ENCODE results near the gene USP34.
"Not testable (repeated sequence)": the region's sequence is repeated elsewhere in the genome, so short reads cannot be mapped to it uniquely, and the experiment has no call there.

The USP34 gene, protein sequence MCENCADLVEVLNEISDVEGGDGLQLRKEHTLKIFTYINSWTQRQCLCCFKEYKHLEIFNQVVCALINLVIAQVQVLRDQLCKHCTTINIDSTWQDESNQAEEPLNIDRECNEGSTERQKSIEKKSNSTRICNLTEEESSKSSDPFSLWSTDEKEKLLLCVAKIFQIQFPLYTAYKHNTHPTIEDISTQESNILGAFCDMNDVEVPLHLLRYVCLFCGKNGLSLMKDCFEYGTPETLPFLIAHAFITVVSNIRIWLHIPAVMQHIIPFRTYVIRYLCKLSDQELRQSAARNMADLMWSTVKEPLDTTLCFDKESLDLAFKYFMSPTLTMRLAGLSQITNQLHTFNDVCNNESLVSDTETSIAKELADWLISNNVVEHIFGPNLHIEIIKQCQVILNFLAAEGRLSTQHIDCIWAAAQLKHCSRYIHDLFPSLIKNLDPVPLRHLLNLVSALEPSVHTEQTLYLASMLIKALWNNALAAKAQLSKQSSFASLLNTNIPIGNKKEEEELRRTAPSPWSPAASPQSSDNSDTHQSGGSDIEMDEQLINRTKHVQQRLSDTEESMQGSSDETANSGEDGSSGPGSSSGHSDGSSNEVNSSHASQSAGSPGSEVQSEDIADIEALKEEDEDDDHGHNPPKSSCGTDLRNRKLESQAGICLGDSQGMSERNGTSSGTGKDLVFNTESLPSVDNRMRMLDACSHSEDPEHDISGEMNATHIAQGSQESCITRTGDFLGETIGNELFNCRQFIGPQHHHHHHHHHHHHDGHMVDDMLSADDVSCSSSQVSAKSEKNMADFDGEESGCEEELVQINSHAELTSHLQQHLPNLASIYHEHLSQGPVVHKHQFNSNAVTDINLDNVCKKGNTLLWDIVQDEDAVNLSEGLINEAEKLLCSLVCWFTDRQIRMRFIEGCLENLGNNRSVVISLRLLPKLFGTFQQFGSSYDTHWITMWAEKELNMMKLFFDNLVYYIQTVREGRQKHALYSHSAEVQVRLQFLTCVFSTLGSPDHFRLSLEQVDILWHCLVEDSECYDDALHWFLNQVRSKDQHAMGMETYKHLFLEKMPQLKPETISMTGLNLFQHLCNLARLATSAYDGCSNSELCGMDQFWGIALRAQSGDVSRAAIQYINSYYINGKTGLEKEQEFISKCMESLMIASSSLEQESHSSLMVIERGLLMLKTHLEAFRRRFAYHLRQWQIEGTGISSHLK (N-terminal part only)

DNA sequence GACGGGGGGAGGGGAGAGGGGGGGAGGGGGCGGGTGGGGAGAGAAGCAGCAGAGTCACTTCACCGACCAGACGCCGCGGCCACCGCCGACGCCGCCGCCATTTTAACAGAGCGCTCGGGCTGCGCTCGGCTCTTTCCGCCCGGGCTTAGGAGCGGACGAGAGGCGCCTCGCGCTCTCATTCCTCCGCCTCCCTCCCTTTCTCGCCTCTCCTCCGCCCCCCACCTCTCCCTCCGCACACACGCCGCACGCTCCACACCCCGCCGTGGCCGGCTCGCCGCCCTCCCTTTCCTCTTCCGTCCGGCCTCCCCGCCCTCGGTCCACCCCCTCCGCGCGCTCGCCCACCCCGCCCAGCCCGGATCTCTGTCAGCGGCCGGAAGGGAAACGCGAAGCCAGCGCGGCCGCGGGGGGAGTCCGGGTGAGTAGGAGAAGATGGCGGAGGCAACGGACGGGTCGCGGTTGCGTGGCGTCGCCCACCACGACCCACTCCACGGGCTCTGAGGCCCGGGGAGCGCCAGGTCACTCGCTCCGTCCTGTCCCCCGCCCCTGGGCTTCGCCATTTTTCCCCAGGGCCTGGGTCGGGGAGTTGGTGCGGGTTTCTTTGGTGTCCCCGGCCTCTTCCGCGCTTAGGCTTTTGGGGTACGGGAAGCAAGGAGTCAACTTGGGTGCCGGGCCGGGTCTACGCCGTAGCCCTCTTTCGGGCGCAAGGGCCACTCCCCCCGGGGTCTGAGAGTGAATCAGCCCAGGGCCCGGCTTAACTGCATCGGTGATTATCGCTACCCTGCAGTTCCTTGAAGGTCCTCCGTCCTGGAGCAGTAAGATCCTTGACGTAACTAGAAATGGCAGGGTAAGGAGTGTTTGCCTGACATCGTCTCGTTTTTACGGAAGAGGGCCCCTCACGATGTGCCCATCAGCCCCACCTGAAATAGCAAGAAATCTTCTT, at the start of gene USP34:
USP34 (minus strand) TSS at position 123 of the 940 bp plus-strand sequence. CDS start 395 bp downstream, outside the sequence.
- peak; percentile 95 for DNase-seq (ENCODE audit: low read depth)

DNA sequence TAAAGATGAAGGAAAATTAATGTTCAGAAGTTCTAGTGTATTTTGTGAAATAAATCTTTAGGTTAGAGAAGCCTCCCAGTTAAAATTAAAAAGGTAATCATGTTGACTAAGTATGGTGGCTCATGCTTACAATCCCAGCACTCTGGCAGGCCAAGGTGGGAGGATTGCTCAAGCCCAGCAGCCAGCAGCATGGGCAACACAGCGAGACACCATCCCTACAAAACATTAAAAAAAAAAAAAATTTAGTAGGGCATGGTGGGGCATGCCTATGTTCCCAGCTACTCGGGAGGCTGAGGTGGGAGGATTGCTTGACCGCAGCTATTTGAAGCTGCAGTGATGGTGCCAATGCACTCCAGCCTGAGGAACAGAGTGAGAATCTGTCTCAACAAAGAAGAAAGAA, 49.4 kb upstream of the USP34 start:
- no peak for DNase-seq (ENCODE audit: low read depth)

DNA sequence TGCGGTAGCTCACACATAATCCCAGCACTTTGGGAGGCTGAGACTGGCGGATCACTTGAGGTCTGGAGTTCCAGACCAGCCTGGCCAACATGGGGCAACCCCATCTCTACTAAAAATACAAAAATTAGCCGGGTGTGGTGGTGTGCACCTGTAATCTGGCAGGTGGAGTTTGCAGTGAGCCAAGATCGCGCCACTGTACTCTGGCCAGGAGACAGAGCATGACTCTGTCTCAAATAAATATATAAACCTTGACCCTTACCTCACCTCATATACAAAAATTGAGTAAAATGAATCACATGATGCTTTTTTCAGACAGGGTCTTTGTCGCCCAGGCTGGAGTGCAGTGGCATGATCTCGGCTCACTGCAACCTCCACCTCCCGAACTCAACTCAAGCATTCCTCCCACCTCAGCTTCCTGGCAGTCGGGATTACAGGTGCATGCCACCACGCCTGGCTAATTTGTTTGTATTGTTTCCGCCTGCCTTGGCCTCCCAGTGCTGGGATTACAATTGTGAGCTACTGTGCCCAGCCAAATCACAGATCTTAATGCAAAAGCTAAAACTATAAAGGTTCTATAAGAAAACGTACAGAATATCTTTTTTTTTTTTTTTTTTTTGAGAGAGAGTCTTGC, 42.0 kb upstream of the USP34 start:
- no peak for DNase-seq (ENCODE audit: low read depth)

DNA sequence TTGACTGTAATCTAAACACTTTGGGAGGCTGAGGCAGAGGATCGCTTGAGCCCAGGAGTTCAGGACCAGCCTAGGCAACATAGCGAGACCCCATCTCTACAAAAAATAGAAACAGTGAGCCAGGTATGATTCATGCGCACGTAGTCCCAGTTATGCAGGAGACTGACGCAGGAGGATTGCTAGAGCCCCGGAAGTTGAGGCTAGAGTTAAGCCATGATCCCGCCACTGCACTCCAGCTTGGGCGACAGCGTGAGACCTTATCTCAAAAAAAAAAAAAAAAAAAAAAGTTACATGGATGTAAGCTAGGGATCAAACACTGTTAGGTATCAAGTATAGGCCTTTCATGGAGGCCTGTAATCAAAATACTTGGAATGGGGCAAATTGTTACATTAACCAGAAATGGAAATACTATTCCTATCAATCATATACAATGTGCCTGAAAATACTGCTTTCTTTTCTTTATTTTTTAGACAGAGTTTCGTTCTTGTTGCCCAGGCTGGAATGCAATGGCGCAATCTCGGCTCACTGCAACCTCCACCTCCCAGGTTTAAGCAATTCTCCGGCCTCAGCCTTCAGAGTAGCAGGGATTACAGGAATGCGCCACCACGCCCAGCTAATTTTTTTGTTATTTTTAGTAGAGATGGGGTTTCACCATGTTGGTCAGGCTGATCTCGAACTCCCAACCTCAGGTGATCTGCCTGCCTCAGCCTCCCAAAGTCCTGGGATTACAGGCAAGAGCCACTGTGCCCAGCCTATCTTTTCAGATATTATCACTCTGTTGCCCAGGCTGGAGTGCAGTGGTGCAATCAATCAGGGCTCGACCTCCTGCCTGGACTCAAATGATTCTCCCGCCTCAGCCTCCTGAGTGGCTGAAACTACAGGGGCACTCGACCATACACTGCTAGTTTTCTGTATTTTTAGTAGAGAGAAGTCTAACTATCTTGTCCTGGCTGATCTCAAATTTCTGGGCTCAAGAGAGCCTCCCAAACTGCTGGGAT, 40.1 kb upstream of the USP34 start:
- DNase-seq (ENCODE audit: low read depth): no peak

DNA sequence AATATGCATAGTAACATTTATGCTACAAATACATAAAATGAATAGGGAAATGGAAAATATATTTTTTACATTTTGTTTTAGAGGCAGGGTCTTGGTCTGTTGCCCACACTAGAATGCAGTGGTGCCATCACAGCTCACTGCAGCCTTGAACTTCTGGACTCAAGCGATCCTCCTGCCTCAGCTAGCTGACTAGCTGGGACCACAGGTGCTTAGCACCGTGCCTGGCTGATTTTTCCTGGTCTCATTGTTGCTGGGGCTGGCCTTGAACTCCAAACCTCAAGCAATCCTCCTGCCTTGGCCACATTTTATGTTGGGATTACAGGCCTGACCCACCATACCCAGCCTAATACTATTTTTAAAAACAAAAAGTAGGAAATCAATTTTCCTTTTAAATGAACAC, 34.1 kb upstream of the USP34 start:
- no peak for DNase-seq (ENCODE audit: low read depth)

DNA sequence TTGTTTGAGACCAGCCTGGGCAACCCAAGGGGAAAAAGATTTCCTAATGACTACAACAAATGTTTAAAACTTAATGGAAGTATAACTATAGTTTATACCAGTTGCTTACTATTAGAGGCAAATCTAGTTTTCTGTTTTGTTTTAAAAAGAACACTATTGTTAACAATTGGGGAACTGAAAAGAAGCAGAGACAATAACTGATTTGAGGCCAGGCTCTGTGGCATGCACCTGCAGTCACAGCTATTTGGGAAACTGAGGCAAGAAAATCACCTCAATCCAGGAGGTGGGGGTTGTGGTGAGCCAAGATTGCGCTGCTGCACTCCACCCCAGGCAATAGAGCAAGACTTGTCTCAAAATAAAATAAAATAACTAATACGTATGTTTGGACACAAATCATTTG, 28.2 kb upstream of the USP34 start:
- DNase-seq (ENCODE audit: low read depth): no peak

DNA sequence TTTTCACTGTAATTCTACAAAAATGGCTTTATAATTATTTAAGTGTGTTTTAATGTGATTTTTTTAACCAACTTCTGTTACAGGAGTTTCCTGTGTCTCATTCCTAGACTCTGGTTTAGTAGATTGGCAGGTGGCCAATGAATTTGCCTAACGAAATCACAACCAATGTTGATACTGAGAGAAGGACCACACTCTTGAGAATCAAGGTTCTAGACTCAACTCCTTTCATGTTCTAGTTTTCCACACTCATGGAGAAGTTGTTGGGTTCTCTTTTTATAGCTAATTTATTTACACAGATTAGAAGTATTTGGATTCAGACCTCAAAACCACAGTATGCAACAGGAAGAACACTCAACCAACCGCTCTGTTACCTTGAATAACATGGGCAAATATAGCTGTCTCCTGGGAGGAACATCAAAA, 22.6 kb upstream of the USP34 start:
- peak; percentile 25 for DNase-seq (ENCODE audit: low read depth)

DNA sequence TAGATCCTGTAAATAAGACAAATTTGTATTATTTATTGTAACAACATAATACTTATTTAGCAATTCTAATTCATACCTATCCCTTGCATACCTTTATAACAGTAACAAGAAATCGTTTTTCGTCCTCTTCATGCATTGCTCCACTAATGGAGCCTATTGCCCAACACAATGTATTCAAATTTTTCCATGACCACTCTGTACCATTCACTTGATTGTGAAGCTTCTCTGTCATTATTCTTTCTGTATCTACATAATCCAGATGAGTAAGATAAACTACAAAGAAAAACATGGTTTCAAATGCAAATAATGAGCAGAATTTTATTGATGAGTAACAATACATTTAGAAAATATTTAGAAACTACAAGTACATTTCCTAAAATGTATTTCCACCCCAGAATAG, 21.6 kb upstream of the USP34 start:
- no peak for DNase-seq (ENCODE audit: low read depth)

DNA sequence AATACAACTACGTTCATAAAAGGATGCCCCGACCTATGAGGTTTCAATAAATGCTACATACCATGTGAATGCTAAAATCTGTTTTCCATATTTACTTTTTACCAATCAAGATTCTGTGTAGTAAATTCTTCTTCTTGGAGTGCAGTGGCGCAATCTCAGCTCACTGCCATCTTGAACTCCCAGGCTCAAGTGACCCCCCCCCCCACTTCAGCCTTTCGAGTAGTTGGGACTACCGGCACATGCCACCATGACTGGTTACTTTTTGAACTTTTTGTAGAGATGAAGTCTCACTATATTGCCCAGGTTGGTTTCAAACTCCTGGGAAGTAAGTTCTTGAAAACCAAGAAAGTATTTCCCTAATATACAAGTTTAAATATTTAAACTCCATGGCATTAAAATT, 14.4 kb upstream of the USP34 start:
- no peak for DNase-seq (ENCODE audit: low read depth)

DNA sequence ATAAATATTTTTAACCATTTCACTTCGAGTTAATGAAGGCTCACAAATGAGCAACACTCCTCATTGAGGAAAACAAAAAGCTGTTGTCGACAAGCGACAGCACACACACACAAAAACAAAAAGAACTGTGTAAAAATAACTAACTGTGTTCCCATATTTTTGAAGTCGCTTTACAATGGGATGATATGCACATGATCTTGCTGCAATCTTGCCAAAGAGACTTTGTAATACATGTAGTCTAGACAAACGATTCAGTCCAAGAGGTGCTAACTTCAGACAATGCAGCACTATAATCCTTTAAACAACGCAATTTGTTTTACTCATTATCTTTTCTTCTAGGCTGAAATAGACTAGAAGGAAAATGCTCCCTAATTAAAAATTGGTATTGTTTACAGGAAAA, 7.2 kb upstream of the USP34 start:
- DNase-seq (ENCODE audit: low read depth): no peak

DNA sequence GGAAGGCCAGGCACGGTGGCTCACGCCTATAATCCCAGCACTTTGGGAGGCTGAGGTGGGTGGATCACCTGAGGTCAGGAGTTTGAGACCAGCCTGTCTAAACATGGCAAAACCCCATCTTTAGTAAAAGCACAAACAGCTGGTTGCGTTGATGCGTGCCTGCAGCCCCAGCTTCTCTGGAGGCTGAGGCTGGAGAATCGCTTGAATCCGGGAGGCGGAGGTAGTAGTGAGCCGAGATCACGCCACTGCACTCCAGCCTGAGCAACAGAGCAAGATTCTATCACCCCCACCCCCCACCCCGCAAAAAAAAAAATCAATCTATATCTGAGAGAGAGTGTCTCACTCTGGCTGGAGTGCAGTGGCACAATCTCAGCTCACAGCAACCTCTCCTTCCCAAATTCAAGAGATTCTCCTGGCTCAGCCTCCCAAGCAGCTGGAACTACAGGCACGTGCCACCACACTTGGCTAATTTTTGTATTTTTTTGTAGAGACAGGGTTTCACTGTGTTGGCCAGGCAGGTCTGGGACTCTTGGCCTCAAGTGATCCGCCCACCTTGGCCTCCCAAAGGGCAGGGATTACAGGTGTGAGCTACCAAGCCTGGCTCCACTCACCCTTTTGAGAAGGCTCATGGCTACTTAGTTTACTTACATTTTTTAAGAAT, 6.2 kb upstream of the USP34 start:
- DNase-seq (ENCODE audit: low read depth): not testable (repeated sequence)

DNA sequence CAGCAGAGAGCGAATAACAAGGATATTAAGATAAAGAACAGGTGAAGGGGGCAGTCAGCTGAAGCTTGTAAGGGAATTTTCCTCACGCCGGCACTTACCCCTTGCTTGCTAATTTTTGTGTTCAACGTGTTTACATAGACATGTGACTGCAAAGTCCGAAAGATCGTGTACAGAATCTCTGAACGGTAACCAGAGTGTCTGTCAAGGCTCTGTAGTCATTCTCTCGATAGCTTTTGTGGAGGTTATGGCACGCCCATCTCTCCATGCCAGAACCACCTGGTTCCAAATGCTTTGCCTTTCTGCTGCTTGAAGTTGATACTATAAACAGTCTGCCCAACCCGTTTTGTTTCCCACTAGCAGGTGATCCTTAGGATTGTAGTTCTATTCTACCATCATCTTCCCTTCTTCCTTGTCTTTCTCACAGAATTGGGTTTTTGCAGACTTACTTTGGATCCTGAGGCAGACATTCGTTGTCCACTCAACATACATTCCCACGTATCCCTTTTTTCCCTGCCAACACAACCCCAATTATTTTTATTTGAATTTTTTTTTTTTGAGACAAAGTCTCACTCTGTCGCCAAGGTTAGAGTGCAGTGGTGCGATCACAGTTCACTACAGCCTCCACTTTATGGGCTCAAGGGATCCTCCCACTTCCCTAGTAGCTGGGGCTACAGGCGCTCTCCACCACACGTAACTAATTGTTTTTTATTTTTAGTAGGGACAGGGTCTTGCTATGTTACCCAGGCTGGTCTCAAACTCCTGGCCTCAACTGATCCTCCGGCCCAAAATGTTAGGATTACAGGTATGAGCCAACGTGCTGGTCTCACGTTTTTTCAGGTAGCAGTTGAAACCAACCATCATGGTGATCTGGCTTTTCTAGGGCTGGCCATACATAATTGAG, 1.3 kb upstream of the USP34 start:
- peak; percentile 52 for DNase-seq (ENCODE audit: low read depth)

DNA sequence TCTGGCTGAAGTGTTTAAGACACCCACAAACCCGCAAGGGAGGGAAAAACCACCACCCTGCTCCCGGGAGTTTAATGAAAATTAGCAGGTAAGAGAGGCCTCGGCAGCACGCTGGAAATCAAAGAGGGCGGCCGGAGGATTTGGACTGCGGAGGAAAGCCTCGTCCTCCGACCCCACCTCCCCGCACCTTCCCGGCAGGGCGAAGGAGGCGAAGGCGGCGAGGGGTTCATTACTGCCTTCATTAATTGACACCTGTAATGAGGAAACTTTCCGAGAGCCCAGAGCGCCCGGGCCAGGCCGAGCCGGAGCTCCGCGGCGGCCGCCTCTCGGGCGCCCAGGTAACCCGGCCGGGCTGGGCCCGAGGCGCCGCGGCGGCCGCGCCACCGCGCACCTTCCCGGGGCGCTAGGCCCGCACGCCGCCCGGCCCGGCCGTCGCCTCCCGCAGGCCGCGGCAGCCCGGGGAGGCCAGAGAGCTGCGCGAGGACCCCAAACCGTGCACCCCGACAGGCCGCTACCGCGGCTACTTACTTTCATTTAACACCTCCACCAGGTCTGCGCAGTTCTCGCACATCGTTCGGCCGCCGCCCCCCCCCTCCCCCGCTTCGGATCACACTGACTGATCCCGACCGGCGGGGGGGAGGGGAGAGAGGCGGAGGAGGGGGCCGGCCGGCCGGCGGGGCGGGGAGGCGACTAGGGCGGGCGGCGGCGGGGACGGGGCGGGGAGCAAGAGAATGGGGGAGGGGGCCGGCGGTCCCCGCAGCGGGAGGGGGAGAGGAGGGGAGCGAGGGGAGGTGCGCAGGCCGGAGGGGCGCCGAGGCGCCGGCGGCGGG, 550 bp downstream of the USP34 start:
- DNase-seq (ENCODE audit: low read depth): peak; percentile 83

DNA sequence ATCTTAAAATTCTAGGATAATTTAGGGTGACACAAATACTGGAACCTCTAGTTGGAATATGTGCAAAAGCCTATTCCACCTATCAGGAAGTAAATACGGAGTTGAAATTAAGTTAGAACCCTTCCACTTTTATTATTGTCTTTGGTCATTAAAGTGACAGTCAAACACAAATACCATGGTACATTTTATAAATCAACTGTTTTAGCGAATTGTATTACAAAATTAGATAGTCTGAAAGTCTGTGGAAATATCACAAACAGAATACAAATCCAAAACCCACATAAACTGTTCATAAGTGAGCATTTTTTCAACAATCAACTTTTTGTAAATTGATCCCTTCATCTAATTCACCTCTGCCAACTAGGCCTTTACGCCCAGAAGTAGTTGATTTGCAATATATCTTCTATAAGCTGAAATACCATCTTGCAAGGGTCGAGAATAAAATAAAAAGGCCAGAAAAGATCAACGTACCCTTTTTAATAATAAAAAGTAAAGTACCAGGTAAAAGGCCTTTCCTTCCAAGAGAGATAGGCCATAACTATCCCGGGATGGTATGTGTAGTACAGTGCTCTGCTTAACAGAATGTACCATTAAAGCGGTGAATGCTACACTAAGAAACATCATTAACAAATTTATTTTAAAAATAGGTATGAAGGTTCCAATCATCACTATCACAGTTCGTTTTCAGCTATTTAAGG, 1.3 kb downstream of the USP34 start:
- peak; percentile 27 for DNase-seq (ENCODE audit: low read depth)

DNA sequence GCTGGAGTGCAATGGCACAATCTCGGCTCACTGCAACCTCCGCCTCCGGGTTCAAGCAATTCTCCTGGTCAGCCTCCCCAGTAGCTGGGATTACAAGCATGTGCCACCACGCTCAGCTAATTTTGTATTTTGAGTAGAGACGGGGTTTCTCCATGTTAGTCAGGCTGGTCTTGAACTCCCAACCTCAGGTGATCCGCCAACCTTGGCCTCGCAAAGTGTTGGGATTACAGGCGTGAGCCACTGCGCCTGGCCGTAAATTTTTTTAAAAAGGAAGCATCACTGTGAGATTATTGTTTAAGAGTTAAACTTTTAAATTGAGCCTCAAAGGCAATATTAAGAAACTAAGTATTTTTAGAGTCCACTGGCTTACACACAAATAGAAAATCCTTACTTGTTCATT, 2.7 kb downstream of the USP34 start:
- DNase-seq (ENCODE audit: low read depth): not testable (repeated sequence)

DNA sequence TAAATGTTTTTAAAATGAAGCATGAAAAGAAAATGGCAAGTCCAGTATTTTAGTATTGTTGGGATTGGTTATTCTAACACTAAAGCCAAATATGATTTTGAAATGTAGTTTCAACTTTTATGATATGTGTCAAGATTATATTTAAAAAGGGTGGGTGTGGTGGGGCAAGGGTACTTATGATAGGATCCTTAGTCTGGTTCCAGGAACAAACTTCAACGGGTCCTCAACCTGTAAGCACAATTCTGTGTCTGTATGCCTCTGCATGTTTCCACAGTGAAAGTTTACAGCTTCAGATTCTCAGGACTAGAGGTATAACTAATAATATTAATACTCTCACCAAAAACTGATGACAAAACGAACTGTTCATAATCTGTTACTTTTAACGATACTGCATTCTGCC, 5.8 kb downstream of the USP34 start:
- no peak for DNase-seq (ENCODE audit: low read depth)
